GM19463 (cell line): ENCODE data around the gene MRE11.
A peak's percentile ranks its signal among the peaks of the same experiment; 100 is the strongest.

Source experiments
- ATAC-seq: cut with Tn5 transposase; IDR thresholded peaks from one replicate; pipeline ENCODE4 v1.9.1; 2021; ENCODE audit warnings: mild to moderate bottlenecking, moderate library complexity; ENCODE audit not compliant: unreplicated experiment

The MRE11 gene

GRCh38 chr11:94493281-94494125 is at the start of gene MRE11, which contains the start of gene ANKRD49:
MRE11 (minus strand) TSS chr11:94493844; CDS start chr11:94492801, 1,043 bp downstream.
ANKRD49 (plus strand) TSS chr11:94493984; CDS start chr11:94496694, 2,710 bp downstream.
- peak; percentile 99 for ATAC-seq

GRCh38 chr11:94539420-94539819 is 45.8 kb upstream of the MRE11 start:
- no peak for ATAC-seq

- ATAC-seq: no peak
Measured at GRCh38 chr11:94537031-94537600, 43.5 kb upstream of the MRE11 start.

GRCh38 chr11:94536386-94536785 is 42.7 kb upstream of the MRE11 start:
- no peak for ATAC-seq

DNA sequence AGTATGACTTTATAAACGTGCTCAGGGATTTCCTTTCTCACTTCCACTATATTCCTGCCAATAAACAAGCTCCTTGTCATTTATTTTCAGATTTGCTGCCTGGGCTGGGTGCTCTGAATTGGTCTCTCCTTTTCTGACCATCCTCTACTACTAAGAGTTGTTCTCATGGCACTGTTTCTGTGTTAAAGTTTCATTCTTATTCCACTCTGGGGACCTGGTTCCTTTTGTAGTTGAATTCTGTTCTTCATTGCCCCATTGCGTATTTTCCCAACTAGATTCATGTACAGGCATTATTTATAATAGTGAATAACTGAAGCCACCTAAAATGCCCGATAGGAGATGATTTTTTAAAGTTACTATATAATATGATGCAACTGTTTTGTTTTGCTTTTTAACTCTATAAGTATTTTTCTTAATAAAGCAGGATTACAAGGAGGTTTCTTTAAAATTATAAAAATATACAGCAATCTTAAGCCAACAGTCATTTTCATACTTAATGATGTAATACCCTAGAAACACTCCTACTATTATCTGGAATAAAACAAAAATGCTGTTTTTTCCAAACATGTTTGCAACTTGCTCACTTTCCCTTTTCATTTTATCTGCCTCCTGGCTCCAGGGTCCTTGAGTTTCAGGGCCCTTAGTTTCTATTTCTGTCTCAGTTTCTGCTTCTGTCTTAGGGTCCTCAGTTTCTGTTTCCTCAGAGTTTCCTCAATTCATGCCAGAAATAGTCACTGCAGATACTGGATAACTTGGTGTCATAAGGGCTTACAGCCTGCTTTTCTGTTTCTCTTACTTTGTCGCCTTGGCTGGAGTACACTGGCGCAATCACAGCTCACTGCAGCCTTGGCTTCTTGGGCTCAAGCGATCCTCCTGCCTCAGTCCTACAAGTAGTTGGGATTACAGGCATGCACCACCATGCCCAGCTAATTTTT is 40.3 kb upstream of the MRE11 start:
- ATAC-seq: peak; percentile 45

- ATAC-seq: no peak
Measured at GRCh38 chr11:94533206-94533605, 39.6 kb upstream of the MRE11 start.

GRCh38 chr11:94532211-94532610 is 38.6 kb upstream of the MRE11 start:
- no peak for ATAC-seq

- ATAC-seq: no peak
Measured at GRCh38 chr11:94528551-94528950, 34.9 kb upstream of the MRE11 start.

GRCh38 chr11:94526645-94527438 is 33.2 kb upstream of the MRE11 start:
- no peak for ATAC-seq

DNA sequence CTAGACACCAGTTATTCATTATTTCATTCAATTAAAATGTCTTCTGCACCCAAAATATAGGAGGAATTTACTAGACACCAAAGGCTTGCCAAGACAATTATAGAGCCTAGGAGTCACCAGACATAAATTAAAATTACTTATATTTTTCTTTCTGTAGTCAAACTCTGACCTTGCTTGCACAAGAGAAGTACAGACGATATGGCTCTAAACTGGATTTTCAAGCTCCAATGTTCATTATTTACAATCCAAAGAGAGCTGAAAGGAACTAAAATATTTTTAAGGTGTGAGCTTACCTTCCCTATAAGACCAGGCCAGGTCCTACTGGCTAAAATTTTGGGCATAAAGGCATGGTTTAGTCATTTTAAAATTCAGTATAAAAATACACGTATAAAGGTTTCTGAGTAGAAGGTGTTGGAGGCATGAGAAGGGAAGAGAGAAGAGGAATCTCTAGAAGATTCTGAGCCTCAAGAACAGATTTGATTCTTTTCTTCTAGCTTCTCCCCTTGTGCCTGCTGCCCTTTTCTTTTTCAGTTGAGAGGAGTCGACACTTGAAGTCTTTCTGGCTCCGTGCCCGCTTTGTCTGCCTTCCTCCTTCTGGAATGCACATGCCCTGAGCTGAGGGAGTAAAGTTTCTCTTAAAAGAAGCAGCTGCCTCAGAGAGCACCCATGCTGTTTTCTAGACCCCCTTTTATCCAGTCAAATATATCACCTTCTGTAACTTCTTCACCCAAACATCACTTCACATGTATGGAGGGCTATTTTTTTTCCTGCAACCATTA is 32.1 kb upstream of the MRE11 start:
- no peak for ATAC-seq

GRCh38 chr11:94524341-94524740 is 30.7 kb upstream of the MRE11 start:
- ATAC-seq: no peak

DNA sequence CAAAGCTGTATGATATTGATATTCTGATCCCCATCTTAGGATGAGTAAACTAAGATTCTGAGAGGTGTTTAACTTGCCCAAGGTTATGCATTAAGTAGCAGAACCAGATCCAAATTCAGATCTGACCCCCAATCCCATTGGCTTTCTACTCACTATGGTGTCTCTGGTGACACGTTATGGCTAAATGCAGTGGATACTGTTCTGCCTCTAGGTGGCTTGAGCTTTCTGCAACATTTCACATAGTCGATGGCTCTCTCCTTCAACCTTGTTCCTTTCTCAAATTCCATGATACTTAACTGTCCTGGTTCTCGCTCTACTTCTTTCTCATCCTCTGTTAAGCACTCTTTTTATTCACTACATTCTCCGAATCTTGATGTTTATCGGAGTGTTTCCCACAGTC is 28.0 kb upstream of the MRE11 start:
- peak; percentile 78 for ATAC-seq

DNA sequence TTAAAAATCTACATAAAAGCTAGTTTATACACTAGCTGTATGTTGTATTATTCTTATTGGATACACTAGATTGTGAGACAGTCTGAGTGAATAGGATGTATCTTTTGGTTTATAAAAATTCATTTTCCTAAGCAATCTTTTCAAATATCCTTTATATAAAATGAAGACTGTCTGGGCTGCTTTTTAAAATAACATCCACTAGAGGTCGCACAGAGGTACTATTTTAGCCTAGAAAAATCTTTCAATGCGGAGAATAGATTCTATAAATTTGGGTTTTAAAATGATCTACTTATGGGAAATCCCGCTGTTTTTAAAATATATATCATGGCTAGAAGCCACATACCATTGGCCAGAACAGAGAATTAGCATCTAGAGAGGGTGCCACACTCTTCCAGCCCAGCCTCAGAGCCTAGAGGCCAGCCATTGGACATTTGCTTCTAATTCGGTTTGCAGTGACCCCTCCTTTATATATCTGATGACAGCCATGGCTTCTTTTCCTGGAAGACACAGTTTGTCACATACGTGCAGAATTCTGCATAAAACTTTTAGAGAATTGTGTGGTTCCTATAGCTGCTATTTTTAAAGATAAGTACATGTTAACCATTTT is 25.9 kb upstream of the MRE11 start:
- ATAC-seq: no peak

DNA sequence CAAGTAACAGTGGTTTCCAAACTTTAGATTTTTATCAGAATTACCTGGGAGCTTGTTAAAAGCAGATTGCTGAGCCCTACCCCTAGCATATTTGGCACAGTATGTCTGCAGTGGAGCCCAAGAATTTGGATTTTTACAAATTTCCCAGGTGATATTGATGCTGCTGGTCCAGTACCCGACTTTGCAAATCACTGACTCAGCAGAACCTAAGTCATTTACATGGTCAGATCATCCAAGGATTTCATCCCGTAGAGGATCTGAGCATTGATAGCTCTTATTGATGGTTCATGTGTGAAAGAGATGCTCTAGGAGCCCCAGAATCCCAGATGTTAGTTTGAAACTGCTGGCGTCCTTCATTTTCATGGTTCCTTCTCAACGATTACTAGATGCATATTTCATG is 24.7 kb upstream of the MRE11 start:
- ATAC-seq: no peak

DNA sequence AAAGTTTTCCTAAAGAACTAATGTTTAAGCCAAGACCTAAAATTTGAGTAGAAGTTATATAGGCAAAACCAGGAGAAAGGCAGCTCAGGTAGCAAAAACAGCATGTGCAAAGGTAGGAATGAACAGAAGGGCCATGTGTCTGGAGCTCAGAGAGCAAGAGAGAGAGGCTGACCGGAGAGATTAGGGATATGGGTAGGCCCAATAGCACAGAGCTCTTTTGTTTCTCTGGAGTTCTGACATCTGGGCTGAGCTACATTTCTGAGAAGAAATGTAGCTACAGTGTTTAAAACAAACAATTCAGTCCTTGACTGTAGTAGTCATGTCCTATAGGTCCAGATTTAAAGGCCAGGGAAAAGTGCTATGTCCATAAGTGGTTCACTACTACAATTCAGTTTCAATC is 23.1 kb upstream of the MRE11 start:
- no peak for ATAC-seq

- no peak for ATAC-seq
Measured at GRCh38 chr11:94515398-94515797, 21.8 kb upstream of the MRE11 start.

DNA sequence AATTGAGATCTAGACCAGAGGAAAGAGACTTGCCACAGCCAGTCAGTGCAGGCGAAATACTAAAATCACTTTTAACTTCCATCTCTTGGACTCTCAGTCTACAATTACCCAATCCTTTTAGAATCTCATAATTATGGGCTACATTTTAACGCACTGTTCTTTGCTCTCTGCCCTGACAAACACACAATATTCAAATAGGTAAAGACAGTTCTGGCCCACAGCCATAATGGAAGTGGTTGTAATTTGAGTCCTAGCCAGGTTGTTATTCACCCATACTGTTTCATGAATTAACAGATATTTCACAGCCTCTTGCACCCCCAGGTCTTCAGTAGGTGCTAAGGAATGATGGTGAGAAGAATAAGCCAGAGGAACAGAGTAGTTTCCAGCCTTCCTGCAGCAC is 19.4 kb upstream of the MRE11 start:
- ATAC-seq: no peak

DNA sequence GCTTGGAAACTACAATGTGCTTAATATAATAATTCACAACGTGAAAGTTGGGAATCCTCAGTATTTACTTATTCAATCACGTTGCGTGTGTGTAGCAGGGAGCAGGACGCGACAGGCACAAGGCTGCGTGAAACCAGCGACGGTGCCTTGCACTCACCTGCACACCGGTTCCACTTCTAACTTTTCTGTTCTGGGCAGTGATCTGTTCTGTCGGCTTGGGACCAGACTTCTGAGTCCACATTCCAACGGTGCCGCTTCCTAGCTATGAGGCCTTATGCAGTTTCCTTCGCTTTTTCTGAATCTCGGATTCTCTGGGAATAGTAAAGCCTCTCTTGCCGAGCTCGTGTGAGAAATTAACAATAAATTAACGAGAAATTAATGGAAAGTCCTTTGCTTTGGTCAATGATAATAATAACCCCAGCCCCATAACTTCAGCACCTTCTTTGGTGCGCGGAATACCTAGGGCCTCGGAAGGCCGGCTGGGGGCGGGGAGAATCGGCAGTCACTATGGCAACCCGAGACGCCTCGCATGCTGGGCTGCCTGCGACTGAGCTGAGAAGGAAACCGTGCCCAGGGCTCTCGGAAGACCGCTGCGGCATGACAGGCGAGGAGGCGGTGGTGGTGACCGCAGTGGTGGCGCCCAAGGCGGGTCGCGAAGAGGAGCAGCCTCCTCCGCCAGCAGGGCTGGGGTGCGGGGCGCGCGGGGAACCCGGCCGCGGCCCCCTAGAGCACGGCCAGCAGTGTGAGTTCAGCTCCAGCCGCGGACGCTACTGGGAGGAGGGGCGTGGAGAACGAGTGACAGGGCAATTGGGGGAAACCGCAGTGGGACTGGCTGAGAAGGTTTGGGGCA is 18.5 kb upstream of the MRE11 start, which contains the start of gene C11orf97:
C11orf97 (plus strand) TSS at position 530 of the 850 bp plus-strand sequence; CDS start at position 598, 68 bp downstream.
- ATAC-seq: peak; percentile 90
